Duodenal mucosa (tissue), 2 donors: Measurements from ENCODE around the gene FAXDC2.

Experiments
- H3K27ac ChIP-seq: one replicate; pipeline ENCODE4 v1.7.0; 2013; ENCODE audit warnings: low read depth, low read length
- H3K27me3 ChIP-seq, 2 donors: one replicate each; pipeline ENCODE4 v1.7.0; 2013; ENCODE audit warnings: low read length in 2 of 2, control low read depth in 1 of 2; ENCODE audit not compliant: insufficient read depth in 2 of 2, control insufficient read depth in 1 of 2
- H3K36me3 ChIP-seq, 2 donors: one replicate each; pipeline ENCODE4 v1.7.0; 2013; ENCODE audit warnings: low read length in 2 of 2, control low read depth in 1 of 2; ENCODE audit not compliant: insufficient read depth in 2 of 2, control insufficient read depth in 1 of 2
- H3K4me1 ChIP-seq, 2 donors: one replicate each; pipeline ENCODE4 v1.7.0; 2013; ENCODE audit warnings: low read length in 2 of 2, control low read depth in 1 of 2; ENCODE audit not compliant: insufficient read depth in 2 of 2, control insufficient read depth in 1 of 2
- H3K4me3 ChIP-seq, 2 donors: one replicate each; pipeline ENCODE4 v1.7.0; 2013; ENCODE audit warnings: low read length in 2 of 2, low read depth in 1 of 2
- H3K9ac ChIP-seq, 2 donors: one replicate each; pipeline ENCODE4 v1.7.0; 2013; ENCODE audit warnings: low read length in 2 of 2, low read depth in 1 of 2
- H3K9me3 ChIP-seq, 2 donors: one replicate each; pipeline ENCODE4 v1.7.0; 2013; ENCODE audit warnings: low read length in 2 of 2, control low read depth in 1 of 2; ENCODE audit not compliant: control insufficient read depth in 1 of 2

The FAXDC2 gene

GRCh38 chr5:154802050-154802449 is 48.4 kb downstream of the FAXDC2 start:
- Histone ChIP-seq H3K4me1 (no peaks in the 10 kb centered on the region), H3K27me3 (no peaks in the 10 kb centered on the region), H3K36me3 (peaks cover 61 to 93% of the 10 kb centered on the region in 2 donors), H3K4me3 (no peak overlapping the region), H3K9ac (no peak overlapping the region), H3K27ac (no peak overlapping the region), H3K9me3 (no peaks in the 10 kb centered on the region)

DNA sequence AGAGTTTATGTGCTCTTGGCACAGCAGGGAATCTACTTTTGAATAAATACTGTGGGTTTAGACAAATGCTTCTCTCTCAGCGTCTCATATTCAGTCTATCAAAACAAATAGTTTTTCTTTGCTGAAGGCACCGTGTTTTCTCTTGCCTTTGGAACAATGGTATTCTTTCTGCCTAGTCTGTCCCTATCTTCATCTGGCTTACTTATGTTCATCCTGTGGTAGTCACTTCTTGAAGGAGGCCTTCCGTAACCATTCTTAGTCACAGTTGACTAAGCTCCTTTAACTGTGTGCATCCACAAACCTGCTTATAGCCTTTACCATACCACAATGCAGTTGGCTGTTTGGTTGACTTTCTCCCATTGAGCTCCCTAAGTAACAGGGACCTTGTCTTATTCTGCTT is 49.3 kb downstream of the FAXDC2 start:
- H3K36me3 ChIP-seq = peaks cover 60 to 91% of the 10 kb centered on the region in 2 donors
- H3K27me3 ChIP-seq = no peaks in the 10 kb centered on the region
- H3K9me3 ChIP-seq = no peaks in the 10 kb centered on the region
- no peak overlapping the region for H3K9ac ChIP-seq
- no peak overlapping the region for H3K27ac ChIP-seq
- H3K4me3 ChIP-seq = no peak overlapping the region
- no peaks in the 10 kb centered on the region for H3K4me1 ChIP-seq

DNA sequence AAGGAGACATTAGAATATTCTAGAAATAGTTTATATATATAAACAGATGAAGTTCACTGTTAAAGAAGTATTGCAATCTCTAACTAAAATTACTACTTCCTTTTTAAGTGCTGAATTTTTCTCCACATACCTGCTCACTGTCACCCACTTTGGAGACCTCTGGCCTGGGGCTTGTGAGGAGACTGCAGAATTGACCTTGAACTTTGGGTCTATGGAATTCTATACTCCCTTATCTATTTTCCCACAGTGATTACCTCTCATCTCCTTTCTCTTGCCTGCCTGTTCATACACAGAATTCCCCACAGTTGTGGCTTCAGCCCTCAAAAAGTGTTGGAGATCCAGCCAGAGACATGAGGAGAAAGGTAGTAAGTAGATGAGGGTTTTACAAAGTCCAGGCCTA is 49.8 kb downstream of the FAXDC2 start:
- no peaks in the 10 kb centered on the region for H3K4me1 ChIP-seq
- H3K9ac ChIP-seq = no peak overlapping the region
- H3K9me3 ChIP-seq = no peaks in the 10 kb centered on the region
- no peaks in the 10 kb centered on the region for H3K27me3 ChIP-seq
- peaks cover 60 to 87% of the 10 kb centered on the region in 2 donors for H3K36me3 ChIP-seq
- H3K4me3 ChIP-seq = no peak overlapping the region
- H3K27ac ChIP-seq = no peak overlapping the region

DNA sequence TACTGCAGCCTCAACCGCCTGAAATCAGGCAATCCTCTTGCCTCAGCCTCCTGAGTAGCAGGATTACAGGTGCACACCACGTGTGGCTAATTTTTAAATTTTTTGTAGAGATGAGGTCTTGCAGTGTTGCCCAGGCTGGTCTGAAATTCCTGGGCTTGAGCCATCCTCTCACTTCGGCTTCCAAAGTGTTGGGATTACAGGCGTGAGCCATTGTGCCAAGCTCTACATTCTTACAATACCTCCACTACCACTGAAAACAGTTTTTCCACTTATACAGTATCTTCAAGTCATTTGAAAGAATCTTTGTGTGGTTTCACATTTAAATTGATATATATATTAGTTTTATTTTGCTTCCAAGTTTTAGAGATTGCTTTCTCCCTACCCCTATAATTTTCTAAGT is 52.6 kb downstream of the FAXDC2 start:
- Histone ChIP-seq H3K9ac (no peak overlapping the region), H3K4me1 (no peaks in the 10 kb centered on the region), H3K36me3 (peaks cover 70 to 86% of the 10 kb centered on the region in 2 donors), H3K9me3 (no peaks in the 10 kb centered on the region), H3K27me3 (no peaks in the 10 kb centered on the region), H3K27ac (no peak overlapping the region), H3K4me3 (no peak overlapping the region)

- Histone ChIP-seq H3K27me3 (no peaks in the 10 kb centered on the region), H3K27ac (no peak overlapping the region)
Observed at GRCh38 chr5:154795235-154795596, 55.2 kb downstream of the FAXDC2 start.

GRCh38 chr5:154794525-154795234 is 55.7 kb downstream of the FAXDC2 start:
- Histone ChIP-seq H3K9me3 (no peaks in the 10 kb centered on the region), H3K4me1 (no peaks in the 10 kb centered on the region), H3K4me3 (no peak overlapping the region), H3K27me3 (no peaks in the 10 kb centered on the region), H3K9ac (no peak overlapping the region), H3K27ac (no peak overlapping the region), H3K36me3 (peaks cover 44 to 83% of the 10 kb centered on the region in 2 donors)

More at GRCh38 chr5:154795235-154795596, 55.2 kb downstream of the FAXDC2 start:
- H3K4me1 ChIP-seq = no peaks in the 10 kb centered on the region
- no peak overlapping the region for H3K4me3 ChIP-seq
- no peaks in the 10 kb centered on the region for H3K9me3 ChIP-seq
- H3K36me3 ChIP-seq = peaks cover 50 to 84% of the 10 kb centered on the region in 2 donors
- no peak overlapping the region for H3K9ac ChIP-seq

GRCh38 chr5:154793599-154794524 is 56.5 kb downstream of the FAXDC2 start:
- H3K36me3 ChIP-seq = peaks cover 41 to 75% of the 10 kb centered on the region in 2 donors
- no peak overlapping the region for H3K9ac ChIP-seq

DNA sequence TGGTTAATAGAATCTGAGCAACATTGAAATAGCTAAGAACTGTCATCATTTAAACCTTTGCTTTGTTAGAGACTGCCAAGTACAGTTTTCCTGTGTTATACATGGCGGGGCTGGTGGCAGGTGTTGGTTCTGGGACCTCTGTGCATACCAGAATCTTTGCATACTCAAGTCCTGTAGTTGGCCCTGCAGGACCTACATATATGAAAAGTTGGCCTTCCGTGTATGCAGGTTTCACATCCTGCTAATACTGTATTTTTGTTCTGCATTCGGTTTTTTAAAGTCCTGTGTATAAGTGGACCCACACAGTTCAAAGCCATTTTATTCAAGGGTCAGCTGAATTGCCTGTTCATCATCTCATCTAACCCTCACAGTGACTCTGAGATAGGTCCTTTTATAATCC is 58.9 kb downstream of the FAXDC2 start:
- H3K4me1 ChIP-seq = peaks cover 7 to 16% of the 10 kb centered on the region in 2 donors
- H3K27me3 ChIP-seq = no peaks in the 10 kb centered on the region
- no peak overlapping the region for H3K4me3 ChIP-seq
- H3K9ac ChIP-seq = no peak overlapping the region
- H3K27ac ChIP-seq = no peak overlapping the region
- H3K36me3 ChIP-seq = peaks cover 37 to 60% of the 10 kb centered on the region in 2 donors
- no peaks in the 10 kb centered on the region for H3K9me3 ChIP-seq

More at GRCh38 chr5:154793599-154794524, 56.5 kb downstream of the FAXDC2 start:
- H3K9me3 ChIP-seq = no peaks in the 10 kb centered on the region
- no peaks in the 10 kb centered on the region for H3K27me3 ChIP-seq
- H3K4me1 ChIP-seq = no peaks in the 10 kb centered on the region
- no peak overlapping the region for H3K27ac ChIP-seq
- no peak overlapping the region for H3K4me3 ChIP-seq

- Histone ChIP-seq H3K27ac (no peak overlapping the region), H3K4me1 (peaks cover 35 to 38% of the 10 kb centered on the region in 2 donors), H3K9me3 (no peaks in the 10 kb centered on the region), H3K9ac (no peak overlapping the region), H3K27me3 (no peaks in the 10 kb centered on the region), H3K4me3 (no peak overlapping the region), H3K36me3 (peaks cover 10 to 32% of the 10 kb centered on the region in 2 donors)
Observed at GRCh38 chr5:154788212-154788611, 62.2 kb downstream of the FAXDC2 start.

DNA sequence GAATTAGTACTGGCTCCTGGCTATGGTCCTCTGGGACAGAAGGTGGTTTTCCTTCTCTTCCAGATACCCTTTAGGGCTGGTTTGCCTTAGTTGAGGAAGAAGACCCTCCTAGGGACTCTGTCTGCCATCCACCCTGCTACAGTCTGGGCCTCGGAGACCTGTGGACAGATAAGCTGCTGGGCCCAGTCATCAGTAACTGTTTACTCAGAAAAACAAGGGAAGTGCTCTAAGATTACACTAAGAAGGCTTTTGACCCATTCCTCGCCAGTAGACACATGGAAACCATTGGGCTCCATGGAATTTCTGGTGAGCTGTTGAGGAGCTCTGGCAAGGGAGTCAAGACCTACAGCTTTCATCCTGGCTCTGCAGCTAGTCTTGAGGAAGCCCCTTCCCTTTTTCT is 64.0 kb downstream of the FAXDC2 start:
- H3K4me3 ChIP-seq = no peak overlapping the region

More for the DNA sequence above, 64.0 kb downstream of the FAXDC2 start:
- H3K9ac ChIP-seq = no peak overlapping the region
- peaks cover 50 to 54% of the 10 kb centered on the region in 2 donors for H3K4me1 ChIP-seq
- H3K27ac ChIP-seq = no peak overlapping the region
- no peaks in the 10 kb centered on the region for H3K9me3 ChIP-seq
- H3K36me3 ChIP-seq = peaks cover 0 to 14% of the 10 kb centered on the region in 2 donors
- no peaks in the 10 kb centered on the region for H3K27me3 ChIP-seq
